ENCODE results near the gene MEGF11. TPM values are rescaled to one million over a fixed set of nuclear protein-coding genes. Genes with fewer than 3 reads are reported as not detected.

The MEGF11 gene
- total RNA-seq, 1 experiment from 2014 or later = not detected

- Histone ChIP-seq H2AFZ (ENCODE audit: low read length) (no peak overlapping the region), H3K9me2 (replicated peaks; ENCODE audit: low read length) (no peaks in the 10 kb centered on the region), H3K36me3 (ENCODE audit: low read depth, low read length) (no peaks in the 10 kb centered on the region), H3F3A (ENCODE audit: low read length, unreplicated experiment) (no peaks in the 10 kb centered on the region), H3K79me2 (ENCODE audit: low read length) (no peaks in the 10 kb centered on the region), H3K4me2 (ENCODE audit: low read length) (no peak overlapping the region), H3K27me3 (ENCODE audit: low read length) (no peaks in the 10 kb centered on the region), H4K20me1 (ENCODE audit: low read length) (no peaks in the 10 kb centered on the region), H3K4me1 (ENCODE audit: insufficient read depth, low read length) (no peaks in the 10 kb centered on the region), H3K4me3 (ENCODE audit: low read length) (no peak overlapping the region), H3K27ac (ENCODE audit: low read length) (no peak overlapping the region), H3K9ac (ENCODE audit: low read length) (no peak overlapping the region), H3K9me3 (ENCODE audit: low read length) (no peaks in the 10 kb centered on the region)
- ATAC-seq = no peak
- intact Hi-C loops (cut with micrococcal nuclease) = no loop called here
- TF ChIP-seq, protein P1, sequence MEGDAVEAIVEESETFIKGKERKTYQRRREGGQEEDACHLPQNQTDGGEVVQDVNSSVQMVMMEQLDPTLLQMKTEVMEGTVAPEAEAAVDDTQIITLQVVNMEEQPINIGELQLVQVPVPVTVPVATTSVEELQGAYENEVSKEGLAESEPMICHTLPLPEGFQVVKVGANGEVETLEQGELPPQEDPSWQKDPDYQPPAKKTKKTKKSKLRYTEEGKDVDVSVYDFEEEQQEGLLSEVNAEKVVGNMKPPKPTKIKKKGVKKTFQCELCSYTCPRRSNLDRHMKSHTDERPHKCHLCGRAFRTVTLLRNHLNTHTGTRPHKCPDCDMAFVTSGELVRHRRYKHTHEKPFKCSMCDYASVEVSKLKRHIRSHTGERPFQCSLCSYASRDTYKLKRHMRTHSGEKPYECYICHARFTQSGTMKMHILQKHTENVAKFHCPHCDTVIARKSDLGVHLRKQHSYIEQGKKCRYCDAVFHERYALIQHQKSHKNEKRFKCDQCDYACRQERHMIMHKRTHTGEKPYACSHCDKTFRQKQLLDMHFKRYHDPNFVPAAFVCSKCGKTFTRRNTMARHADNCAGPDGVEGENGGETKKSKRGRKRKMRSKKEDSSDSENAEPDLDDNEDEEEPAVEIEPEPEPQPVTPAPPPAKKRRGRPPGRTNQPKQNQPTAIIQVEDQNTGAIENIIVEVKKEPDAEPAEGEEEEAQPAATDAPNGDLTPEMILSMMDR (conservative IDR thresholded peaks at IDR 0.05; ENCODE audit: low read depth, low read length) = no peak
- TF ChIP-seq EZH2phosphoT487 (IDR thresholded peaks at IDR 0.05; ENCODE audit: borderline replicate concordance, low read length) = no peak
- TF ChIP-seq EZH2 (IDR thresholded peaks at IDR 0.05; ENCODE audit: low read length, unreplicated experiment) = no peak
- ChIA-PET CTCF (no interaction called here), POLR2A (ENCODE audit: unreplicated experiment) (no interaction called here)
- no peak for DNase-seq
- no TSS peak for BruUV-seq (replicated peaks)
Measured at GRCh38 chr15:65912235-65912634, 341.3 kb downstream of the MEGF11 start.

DNA sequence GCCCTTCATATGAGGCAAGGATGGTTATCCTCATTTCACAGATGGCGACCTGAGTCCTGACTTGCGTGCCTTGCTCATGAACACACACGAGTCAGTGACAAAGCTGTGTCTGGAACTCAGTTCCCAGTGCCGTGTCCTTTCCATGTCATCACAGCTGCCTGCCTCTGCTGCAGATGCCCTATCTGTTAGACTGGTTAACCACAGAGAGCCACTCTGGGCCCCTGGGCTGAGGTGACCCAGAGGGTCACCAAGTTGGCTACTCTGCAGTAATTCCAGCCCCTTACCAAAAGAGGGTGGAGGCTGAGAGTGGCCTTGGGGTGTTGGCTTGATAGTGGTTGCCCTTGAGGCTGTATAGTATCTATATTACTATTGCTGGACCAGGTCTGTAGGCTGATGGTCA, 343.2 kb downstream of the MEGF11 start:
- Histone ChIP-seq H3K27me3 (ENCODE audit: low read length) (no peaks in the 10 kb centered on the region), H3F3A (ENCODE audit: low read length, unreplicated experiment) (no peaks in the 10 kb centered on the region), H2AFZ (ENCODE audit: low read length) (no peak overlapping the region), H3K79me2 (ENCODE audit: low read length) (no peaks in the 10 kb centered on the region), H3K27ac (ENCODE audit: low read length) (no peak overlapping the region), H3K4me2 (ENCODE audit: low read length) (no peak overlapping the region), H3K9me3 (ENCODE audit: low read length) (no peaks in the 10 kb centered on the region), H3K4me3 (ENCODE audit: low read length) (no peak overlapping the region), H3K4me1 (ENCODE audit: insufficient read depth, low read length) (peaks cover 14% of the 10 kb centered on the region; the same call in 1 of the 2 replicates), H3K36me3 (ENCODE audit: low read depth, low read length) (no peaks in the 10 kb centered on the region), H4K20me1 (ENCODE audit: low read length) (no peaks in the 10 kb centered on the region), H3K9me2 (replicated peaks; ENCODE audit: low read length) (no peaks in the 10 kb centered on the region), H3K9ac (ENCODE audit: low read length) (no peak overlapping the region)
- TF ChIP-seq EZH2 (IDR thresholded peaks at IDR 0.05; ENCODE audit: low read length, unreplicated experiment) (no peak), EZH2phosphoT487 (IDR thresholded peaks at IDR 0.05; ENCODE audit: borderline replicate concordance, low read length) (no peak)
- TF ChIP-seq, protein P1 (conservative IDR thresholded peaks at IDR 0.05; ENCODE audit: low read depth, low read length) = no peak
- intact Hi-C loops (cut with micrococcal nuclease) = no loop called here
- ChIA-PET CTCF (no interaction called here), POLR2A (ENCODE audit: unreplicated experiment) (no interaction called here)
- no peak for DNase-seq
- ATAC-seq = no peak
- no TSS peak for BruUV-seq (replicated peaks)

DNA sequence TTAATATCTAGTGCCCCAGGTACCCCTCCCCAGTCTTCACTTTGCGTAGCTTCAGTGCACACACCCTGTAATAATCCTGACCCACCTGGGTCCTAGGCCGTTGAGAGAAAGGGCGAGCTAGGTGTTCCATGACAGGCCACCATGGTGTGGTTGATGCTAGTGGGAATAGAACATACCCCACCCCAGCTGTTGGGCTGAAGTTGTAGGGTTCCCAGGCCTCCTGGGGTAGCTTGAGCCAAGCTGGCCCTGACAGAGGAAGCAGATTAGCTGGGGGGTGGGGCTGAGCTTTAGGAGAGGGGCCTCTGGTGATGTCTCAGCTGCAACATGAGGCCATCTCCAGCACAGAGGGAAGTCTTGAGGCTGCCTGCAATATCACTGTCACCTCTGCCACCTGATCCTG, 343.7 kb downstream of the MEGF11 start:
- POLR2A ChIA-PET (ENCODE audit: unreplicated experiment) = no interaction called here
- no TSS peak for BruUV-seq (replicated peaks)

More for the DNA sequence above, 343.7 kb downstream of the MEGF11 start:
- H3K9ac ChIP-seq (ENCODE audit: low read length) = no peak overlapping the region
- no peaks in the 10 kb centered on the region for H3K27me3 ChIP-seq (ENCODE audit: low read length)
- no peak overlapping the region for H3K4me2 ChIP-seq (ENCODE audit: low read length)
- no peak overlapping the region for H3K4me3 ChIP-seq (ENCODE audit: low read length)
- CTCF ChIA-PET = no interaction called here
- no peak overlapping the region for H3K27ac ChIP-seq (ENCODE audit: low read length)
- no peaks in the 10 kb centered on the region for H3K9me3 ChIP-seq (ENCODE audit: low read length)
- H3K36me3 ChIP-seq (ENCODE audit: low read depth, low read length) = no peaks in the 10 kb centered on the region
- intact Hi-C loops (cut with micrococcal nuclease) = no loop called here
- H2AFZ ChIP-seq (ENCODE audit: low read length) = no peak overlapping the region
- H3K4me1 ChIP-seq (ENCODE audit: insufficient read depth, low read length) = peaks cover 14% of the 10 kb centered on the region; the same call in 1 of the 2 replicates
- TF ChIP-seq EZH2 (IDR thresholded peaks at IDR 0.05; ENCODE audit: low read length, unreplicated experiment) (no peak), EZH2phosphoT487 (IDR thresholded peaks at IDR 0.05; ENCODE audit: borderline replicate concordance, low read length) (no peak)
- TF ChIP-seq, protein P1 (conservative IDR thresholded peaks at IDR 0.05; ENCODE audit: low read depth, low read length) = no peak
- no peaks in the 10 kb centered on the region for H3K79me2 ChIP-seq (ENCODE audit: low read length)
- no peaks in the 10 kb centered on the region for H4K20me1 ChIP-seq (ENCODE audit: low read length)
- H3F3A ChIP-seq (ENCODE audit: low read length, unreplicated experiment) = no peaks in the 10 kb centered on the region
- ATAC-seq (no peak), DNase-seq (no peak)
- no peaks in the 10 kb centered on the region for H3K9me2 ChIP-seq (replicated peaks; ENCODE audit: low read length)
